Loucy (cell line): ENCODE data around the gene SULT4A1.

Experiments
- H2AFZ ChIP-seq: fragments of 200-600 bp; sonication (generic); 2 replicates; pipeline ENCODE4 v1.6.0; 2016; ENCODE audit warnings: antibody characterized with exemption, mild to moderate bottlenecking, low read length, moderate library complexity
- H3F3A ChIP-seq: fragments of 200-600 bp; 2 replicates; pipeline ENCODE4 v1.6.0; 2016; ENCODE audit warnings: antibody characterized with exemption, low read depth, mild to moderate bottlenecking
- H3K27me3 ChIP-seq: fragments of 200-600 bp; sonication (generic); 2 replicates; pipeline ENCODE4 v1.6.1; 2014; ENCODE audit warnings: low read length, mild to moderate bottlenecking; ENCODE audit not compliant: insufficient read depth, poor library complexity, severe bottlenecking
- H3K36me3 ChIP-seq: fragments of 200-600 bp; sonication (generic); 2 replicates; pipeline ENCODE4 v1.6.1; 2016; ENCODE audit warnings: low read length; ENCODE audit not compliant: insufficient read depth
- H3K4me1 ChIP-seq: fragments of 200-600 bp; sonication (generic); 2 replicates; pipeline ENCODE4 v1.5.1; 2014; ENCODE audit warnings: low read length, mild to moderate bottlenecking; ENCODE audit not compliant: insufficient read depth, poor library complexity, severe bottlenecking
- H3K4me2 ChIP-seq: fragments of 200-600 bp; sonication (generic); 2 replicates; pipeline ENCODE4 v1.6.0; 2014; ENCODE audit warnings: antibody characterized with exemption, low read length, low read depth, mild to moderate bottlenecking; ENCODE audit not compliant: poor library complexity, severe bottlenecking
- H3K4me3 ChIP-seq: fragments of 200-600 bp; sonication (generic); 2 replicates; pipeline ENCODE4 v1.5.1; 2014; ENCODE audit warnings: low read length, mild to moderate bottlenecking, mixed read lengths; ENCODE audit not compliant: poor library complexity, severe bottlenecking
- H3K79me2 ChIP-seq: fragments of 200-600 bp; sonication (generic); 2 replicates; pipeline ENCODE4 v1.6.1; 2014; ENCODE audit warnings: low read length; ENCODE audit not compliant: insufficient read depth
- H3K9ac ChIP-seq: fragments of 200-600 bp; sonication (generic); 2 replicates; pipeline ENCODE4 v1.6.0; 2014; ENCODE audit warnings: mild to moderate bottlenecking, low read depth, low read length, moderate library complexity; ENCODE audit not compliant: poor library complexity, severe bottlenecking
- H3K9me2 ChIP-seq: fragments of 200-600 bp; sonication (generic); replicated peaks from 2 replicates; pipeline ENCODE4 v1.6.1; 2016; ENCODE audit warnings: low read depth, low read length, mixed read lengths
- H3K9me3 ChIP-seq: fragments of 200-600 bp; sonication (generic); 2 replicates; pipeline ENCODE4 v1.6.1; 2014; ENCODE audit warnings: mild to moderate bottlenecking, antibody characterized with exemption, low read length, low read depth; ENCODE audit not compliant: insufficient read depth
- H4K20me1 ChIP-seq: fragments of 200-600 bp; sonication (generic); 2 replicates; pipeline ENCODE4 v1.6.0; 2014; ENCODE audit warnings: antibody characterized with exemption, low read length, mild to moderate bottlenecking; ENCODE audit not compliant: insufficient read depth, poor library complexity, severe bottlenecking
- CTCF ChIP-seq: fragments of 200-600 bp; sonication (generic); conservative IDR thresholded peaks from 2 replicates; pipeline ENCODE4 v1.5.1; 2014; ENCODE audit warnings: mild to moderate bottlenecking, antibody characterized with exemption, low read length
- EZH2phosphoT487 ChIP-seq: fragments of 200-600 bp; IDR thresholded peaks from 2 replicates; pipeline ENCODE4 v1.6.1; 2018; ENCODE audit warnings: antibody characterized with exemption, mild to moderate bottlenecking, moderate library complexity, borderline replicate concordance

Gene SULT4A1

GRCh38 chr22:43860831-43861230, 1.5 kb downstream of the SULT4A1 start:
- no peak for TF ChIP-seq CTCF
- H3K4me3 ChIP-seq = no peak overlapping the region

DNA sequence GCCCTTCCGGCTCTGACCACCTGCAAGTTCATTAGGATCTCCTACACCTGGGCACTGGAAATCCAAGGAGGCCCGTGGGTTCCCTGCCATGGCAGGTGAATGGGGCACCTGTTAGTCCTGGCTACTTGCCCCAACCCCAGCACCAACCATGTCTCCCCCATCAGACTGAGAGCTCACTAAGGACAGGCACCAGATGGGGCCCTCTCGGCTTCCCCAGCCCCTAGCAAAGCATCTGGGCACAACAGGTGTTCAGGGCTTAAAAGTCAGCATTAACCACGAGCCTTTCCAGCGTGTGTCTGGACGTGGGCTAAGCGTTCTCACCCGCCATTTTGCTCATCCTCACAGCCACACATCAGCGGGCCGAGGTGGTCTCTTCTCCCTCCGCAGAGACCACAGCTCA, 2.2 kb downstream of the SULT4A1 start:
- Histone ChIP-seq H3K4me2 (no peak overlapping the region), H3K79me2 (no peaks in the 10 kb centered on the region), H3K9ac (no peak overlapping the region), H4K20me1 (no peaks in the 10 kb centered on the region), H3K9me2 (no peaks in the 10 kb centered on the region), H3K4me1 (no peaks in the 10 kb centered on the region), H2AFZ (no peak overlapping the region), H3K27me3 (no peaks in the 10 kb centered on the region), H3K4me3 (no peak overlapping the region), H3K9me3 (peaks cover 6% of the 10 kb centered on the region; the same call in 1 of the 2 replicates), H3K36me3 (no peaks in the 10 kb centered on the region), H3F3A (no peaks in the 10 kb centered on the region)
- TF ChIP-seq EZH2phosphoT487 (no peak), CTCF (no peak)

More at GRCh38 chr22:43860831-43861230, 1.5 kb downstream of the SULT4A1 start:
- Histone ChIP-seq H3K9ac (no peak overlapping the region), H3K79me2 (no peaks in the 10 kb centered on the region), H3K4me2 (no peak overlapping the region), H3K36me3 (no peaks in the 10 kb centered on the region), H3K4me1 (no peaks in the 10 kb centered on the region), H3F3A (no peaks in the 10 kb centered on the region), H3K9me2 (no peaks in the 10 kb centered on the region), H4K20me1 (no peaks in the 10 kb centered on the region), H3K27me3 (no peaks in the 10 kb centered on the region), H2AFZ (no peak overlapping the region), H3K9me3 (peaks cover 6% of the 10 kb centered on the region; the same call in 1 of the 2 replicates)

DNA sequence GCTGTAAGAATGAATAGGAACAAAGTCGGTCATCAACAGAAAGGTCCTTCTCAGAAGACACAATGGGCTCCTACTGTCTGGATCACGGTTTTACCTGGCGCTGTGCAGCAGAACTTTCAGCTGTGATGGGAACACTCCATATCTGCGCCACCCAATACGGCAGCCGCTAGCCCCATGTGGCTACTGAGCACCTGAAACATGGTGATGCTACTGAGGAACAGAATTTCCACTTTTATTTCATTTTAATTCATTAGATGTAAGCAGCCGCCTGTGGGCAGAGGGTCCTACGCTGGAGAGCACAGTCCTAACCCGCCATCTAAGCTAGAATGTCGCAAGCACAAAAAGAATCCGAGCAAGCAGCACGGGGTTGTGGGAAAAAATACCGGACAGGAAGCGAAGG, 2.7 kb downstream of the SULT4A1 start:
- no peaks in the 10 kb centered on the region for H3K36me3 ChIP-seq
- H3K4me2 ChIP-seq = no peak overlapping the region
- H3K79me2 ChIP-seq = no peaks in the 10 kb centered on the region
- H3K4me3 ChIP-seq = no peak overlapping the region
- H3K4me1 ChIP-seq = no peaks in the 10 kb centered on the region
- no peaks in the 10 kb centered on the region for H3K9me2 ChIP-seq
- no peak for TF ChIP-seq CTCF
- no peak for TF ChIP-seq EZH2phosphoT487
- H2AFZ ChIP-seq = no peak overlapping the region
- peaks cover 6% of the 10 kb centered on the region; the same call in 1 of the 2 replicates for H3K9me3 ChIP-seq
- no peak overlapping the region for H3K9ac ChIP-seq
- H3F3A ChIP-seq = no peaks in the 10 kb centered on the region
- H3K27me3 ChIP-seq = no peaks in the 10 kb centered on the region
- no peaks in the 10 kb centered on the region for H4K20me1 ChIP-seq
